Loucy (cell line): Measurements from ENCODE around the gene FBXO30.

Experiments
- H2AFZ ChIP-seq: fragments of 200-600 bp; sonication (generic); 2 replicates; pipeline ENCODE4 v1.6.0; 2016; ENCODE audit warnings: antibody characterized with exemption, mild to moderate bottlenecking, low read length, moderate library complexity
- H3F3A ChIP-seq: fragments of 200-600 bp; 2 replicates; pipeline ENCODE4 v1.6.0; 2016; ENCODE audit warnings: antibody characterized with exemption, low read depth, mild to moderate bottlenecking
- H3K27me3 ChIP-seq: fragments of 200-600 bp; sonication (generic); 2 replicates; pipeline ENCODE4 v1.6.1; 2014; ENCODE audit warnings: low read length, mild to moderate bottlenecking; ENCODE audit not compliant: insufficient read depth, poor library complexity, severe bottlenecking
- H3K36me3 ChIP-seq: fragments of 200-600 bp; sonication (generic); 2 replicates; pipeline ENCODE4 v1.6.1; 2016; ENCODE audit warnings: low read length; ENCODE audit not compliant: insufficient read depth
- H3K4me1 ChIP-seq: fragments of 200-600 bp; sonication (generic); 2 replicates; pipeline ENCODE4 v1.5.1; 2014; ENCODE audit warnings: low read length, mild to moderate bottlenecking; ENCODE audit not compliant: insufficient read depth, poor library complexity, severe bottlenecking
- H3K4me2 ChIP-seq: fragments of 200-600 bp; sonication (generic); 2 replicates; pipeline ENCODE4 v1.6.0; 2014; ENCODE audit warnings: antibody characterized with exemption, low read length, low read depth, mild to moderate bottlenecking; ENCODE audit not compliant: poor library complexity, severe bottlenecking
- H3K4me3 ChIP-seq: fragments of 200-600 bp; sonication (generic); 2 replicates; pipeline ENCODE4 v1.5.1; 2014; ENCODE audit warnings: low read length, mild to moderate bottlenecking, mixed read lengths; ENCODE audit not compliant: poor library complexity, severe bottlenecking
- H3K79me2 ChIP-seq: fragments of 200-600 bp; sonication (generic); 2 replicates; pipeline ENCODE4 v1.6.1; 2014; ENCODE audit warnings: low read length; ENCODE audit not compliant: insufficient read depth
- H3K9ac ChIP-seq: fragments of 200-600 bp; sonication (generic); 2 replicates; pipeline ENCODE4 v1.6.0; 2014; ENCODE audit warnings: mild to moderate bottlenecking, low read depth, low read length, moderate library complexity; ENCODE audit not compliant: poor library complexity, severe bottlenecking
- H3K9me2 ChIP-seq: fragments of 200-600 bp; sonication (generic); replicated peaks from 2 replicates; pipeline ENCODE4 v1.6.1; 2016; ENCODE audit warnings: low read depth, low read length, mixed read lengths
- H3K9me3 ChIP-seq: fragments of 200-600 bp; sonication (generic); 2 replicates; pipeline ENCODE4 v1.6.1; 2014; ENCODE audit warnings: mild to moderate bottlenecking, antibody characterized with exemption, low read length, low read depth; ENCODE audit not compliant: insufficient read depth
- H4K20me1 ChIP-seq: fragments of 200-600 bp; sonication (generic); 2 replicates; pipeline ENCODE4 v1.6.0; 2014; ENCODE audit warnings: antibody characterized with exemption, low read length, mild to moderate bottlenecking; ENCODE audit not compliant: insufficient read depth, poor library complexity, severe bottlenecking
- CTCF ChIP-seq: fragments of 200-600 bp; sonication (generic); conservative IDR thresholded peaks from 2 replicates; pipeline ENCODE4 v1.5.1; 2014; ENCODE audit warnings: mild to moderate bottlenecking, antibody characterized with exemption, low read length
- EZH2phosphoT487 ChIP-seq: fragments of 200-600 bp; IDR thresholded peaks from 2 replicates; pipeline ENCODE4 v1.6.1; 2018; ENCODE audit warnings: antibody characterized with exemption, mild to moderate bottlenecking, moderate library complexity, borderline replicate concordance

The FBXO30 gene

GRCh38 chr6:145789443-145789842 is 25.2 kb downstream of the FBXO30 start:
- Histone ChIP-seq H3K9me2 (no peaks in the 10 kb centered on the region), H2AFZ (no peak overlapping the region), H3K36me3 (peaks cover 4% of the 10 kb centered on the region; the same call in 1 of the 2 replicates), H3K4me3 (no peak overlapping the region), H3K9ac (no peak overlapping the region), H3K9me3 (no peaks in the 10 kb centered on the region), H3K27me3 (no peaks in the 10 kb centered on the region), H3K79me2 (no peaks in the 10 kb centered on the region), H3K4me1 (peaks cover 5% of the 10 kb centered on the region), H3K4me2 (no peak overlapping the region), H3F3A (no peaks in the 10 kb centered on the region), H4K20me1 (no peaks in the 10 kb centered on the region)
- TF ChIP-seq CTCF = no peak
- no peak for TF ChIP-seq EZH2phosphoT487

- no peak overlapping the region for H3K4me2 ChIP-seq
- H3K36me3 ChIP-seq = no peaks in the 10 kb centered on the region
- TF ChIP-seq EZH2phosphoT487 = no peak
- TF ChIP-seq CTCF = no peak
- no peaks in the 10 kb centered on the region for H3K9me2 ChIP-seq
- peaks cover 16% of the 10 kb centered on the region for H3K4me1 ChIP-seq
- H3K27me3 ChIP-seq = no peaks in the 10 kb centered on the region
- no peak overlapping the region for H3K9ac ChIP-seq
- no peak overlapping the region for H2AFZ ChIP-seq
- no peaks in the 10 kb centered on the region for H3K9me3 ChIP-seq
- H4K20me1 ChIP-seq = no peaks in the 10 kb centered on the region
- H3K4me3 ChIP-seq = no peak overlapping the region
- no peaks in the 10 kb centered on the region for H3K79me2 ChIP-seq
- no peaks in the 10 kb centered on the region for H3F3A ChIP-seq
These were observed 26.9 kb downstream of the FBXO30 start for GRCh38 chr6:145787688-145788087.

- TF ChIP-seq CTCF (no peak), EZH2phosphoT487 (no peak)
- Histone ChIP-seq H3K4me3 (no peak overlapping the region), H3K4me2 (no peak overlapping the region), H3K9me3 (no peaks in the 10 kb centered on the region), H4K20me1 (no peaks in the 10 kb centered on the region), H3K79me2 (no peaks in the 10 kb centered on the region), H3K36me3 (no peaks in the 10 kb centered on the region), H3K9ac (no peak overlapping the region), H2AFZ (no peak overlapping the region), H3F3A (no peaks in the 10 kb centered on the region), H3K27me3 (no peaks in the 10 kb centered on the region), H3K9me2 (no peaks in the 10 kb centered on the region), H3K4me1 (peaks cover 16% of the 10 kb centered on the region)
These were observed 29.9 kb downstream of the FBXO30 start for GRCh38 chr6:145784683-145785082.
